Common myeloid progenitor, CD34-positive (primary cell): ENCODE measurements around the gene SLC1A2.

Experiments used
- CTCF ChIA-PET: fragments of 350-600 bp; sonication (Branson Sonifier 250); formaldehyde crosslinking; loops from one replicate; lab custom pipeline; 2021; ENCODE audit warnings: antibody characterized with exemption; lab: Charles Lee
- POLR2A ChIA-PET: fragments of 350-600 bp; sonication (Branson Sonifier 250); formaldehyde crosslinking; loops from one replicate; lab custom pipeline; 2021; ENCODE audit warnings: antibody characterized with exemption; lab: Charles Lee
- DNase-seq, 3 donors: peaks; one replicate each; pipeline versions ENCODE4 v3.0.0 to v3.0.0-alpha.2; 2013
- H3K27ac ChIP-seq, 2 experiments: 1 replicate in 1 of 2; 2 replicates in 1 of 2; pipeline ENCODE4 v1.7.0; 2013; ENCODE audit warnings: inconsistent platforms in 2 of 2, low read length in 2 of 2, mild to moderate bottlenecking in 2 of 2, low read depth in 1 of 2, moderate library complexity in 1 of 2; ENCODE audit not compliant: severe bottlenecking in 2 of 2, insufficient read depth in 1 of 2, poor library complexity in 1 of 2
- H3K27me3 ChIP-seq, 5 experiments: replicated peaks in 2 of 5; 1 replicate in 3 of 5; 2 replicates in 2 of 5; pipeline versions ENCODE4 v1.6.1 to v1.7.0; 2013; ENCODE audit warnings: low read length in 4 of 5, mild to moderate bottlenecking in 2 of 5, moderate library complexity in 2 of 5, inconsistent platforms in 1 of 5; ENCODE audit not compliant: insufficient read depth in 5 of 5, control insufficient read depth in 4 of 5
- H3K36me3 ChIP-seq, 4 experiments: 1 replicate in 2 of 4; 2 replicates in 2 of 4; pipeline versions ENCODE4 v1.6.1 to v1.7.0; 2013; ENCODE audit warnings: low read length in 3 of 4, control low read depth in 1 of 4, mild to moderate bottlenecking in 1 of 4; ENCODE audit not compliant: control insufficient read depth in 4 of 4, insufficient read depth in 4 of 4
- H3K4me1 ChIP-seq, 4 experiments: 1 replicate in 3 of 4; 2 replicates in 1 of 4; pipeline versions ENCODE4 v1.6.1 to v1.7.1; 2013; ENCODE audit warnings: low read length in 3 of 4, mild to moderate bottlenecking in 3 of 4, control low read depth in 1 of 4, inconsistent platforms in 1 of 4, moderate library complexity in 1 of 4; ENCODE audit not compliant: control insufficient read depth in 4 of 4, insufficient read depth in 4 of 4; ENCODE audit errors: control extremely low read depth in 1 of 4
- H3K4me3 ChIP-seq, 7 experiments: 1 replicate in 4 of 7; 2 replicates in 3 of 7; pipeline versions ENCODE4 v1.5.1 to v1.7.0; 2013; ENCODE audit warnings: mild to moderate bottlenecking in 7 of 7, low read length in 6 of 7, moderate library complexity in 6 of 7, inconsistent platforms in 2 of 7, low read depth in 2 of 7, control low read depth in 1 of 7; ENCODE audit not compliant: insufficient read depth in 4 of 7, control insufficient read depth in 1 of 7; ENCODE audit errors: extremely low read depth in 1 of 7
- H3K9me3 ChIP-seq, 5 experiments: 1 replicate in 4 of 5; 2 replicates in 1 of 5; pipeline versions ENCODE4 v1.6.1 to v1.7.1; 2013; ENCODE audit warnings: low read length in 4 of 5, mild to moderate bottlenecking in 2 of 5, inconsistent platforms in 1 of 5, low read depth in 1 of 5, moderate library complexity in 1 of 5; ENCODE audit not compliant: control insufficient read depth in 4 of 5, insufficient read depth in 2 of 5; ENCODE audit errors: control extremely low read depth in 1 of 5
- WGBS: methylation state at CpG from one replicate; pipeline ENCODE4 v1.1.5; 2013; ENCODE audit not compliant: insufficient coverage; 5-methylcytosine and 5-hydroxymethylcytosine counted together

Gene SLC1A2

GRCh38 chr11:35372565-35373283 lies 46.6 kb downstream of the SLC1A2 start:
- no peaks in the 10 kb centered on the region for H3K36me3 ChIP-seq
- no peaks in the 10 kb centered on the region for H3K9me3 ChIP-seq
- ChIA-PET CTCF (interaction anchor here (1.6 kb wide), 1 partner anchor 448 kb away, joined by 4 read pairs; no protein-coding TSS in a partner anchor), POLR2A (no interaction called here)
- no peak for DNase-seq
- no peak overlapping the region for H3K27ac ChIP-seq
- no peaks in the 10 kb centered on the region for H3K4me1 ChIP-seq
- no peak overlapping the region for H3K4me3 ChIP-seq
- 97% methylated on average over 3 of the region's 3 CpGs for WGBS
- H3K27me3 ChIP-seq = no peaks in the 10 kb centered on the region

GRCh38 chr11:35367491-35367890 lies 51.9 kb downstream of the SLC1A2 start:
- H3K4me1 ChIP-seq = no peaks in the 10 kb centered on the region
- no peaks in the 10 kb centered on the region for H3K27me3 ChIP-seq
- 100% methylated on average over 1 of the region's 4 CpGs for WGBS
- no peak overlapping the region for H3K27ac ChIP-seq
- ChIA-PET CTCF (interaction anchor here (1.4 to 1.9 kb wide), 2 partner anchors 12 to 15 kb away, joined by 3 to 8 read pairs; no protein-coding TSS in a partner anchor), POLR2A (no interaction called here)
- H3K36me3 ChIP-seq = no peaks in the 10 kb centered on the region
- H3K4me3 ChIP-seq = no peak overlapping the region
- H3K9me3 ChIP-seq = no peaks in the 10 kb centered on the region
- no peak for DNase-seq

GRCh38 chr11:35366798-35367197 lies 52.6 kb downstream of the SLC1A2 start:
- H3K27ac ChIP-seq = no peak overlapping the region
- H3K27me3 ChIP-seq = no peaks in the 10 kb centered on the region
- no peaks in the 10 kb centered on the region for H3K36me3 ChIP-seq
- WGBS = 100% methylated on average over 1 of the region's 1 CpG
- no peaks in the 10 kb centered on the region for H3K4me1 ChIP-seq
- ChIA-PET CTCF (interaction anchor here (1.4 kb wide), 1 partner anchor 11 kb away, joined by 3 read pairs; no protein-coding TSS in a partner anchor), POLR2A (no interaction called here)
- no peaks in the 10 kb centered on the region for H3K9me3 ChIP-seq
- no peak overlapping the region for H3K4me3 ChIP-seq
- DNase-seq = no peak

- WGBS = 95% methylated on average over 3 of the region's 4 CpGs
These were observed 53.4 kb downstream of the SLC1A2 start for GRCh38 chr11:35365961-35366360.

DNA sequence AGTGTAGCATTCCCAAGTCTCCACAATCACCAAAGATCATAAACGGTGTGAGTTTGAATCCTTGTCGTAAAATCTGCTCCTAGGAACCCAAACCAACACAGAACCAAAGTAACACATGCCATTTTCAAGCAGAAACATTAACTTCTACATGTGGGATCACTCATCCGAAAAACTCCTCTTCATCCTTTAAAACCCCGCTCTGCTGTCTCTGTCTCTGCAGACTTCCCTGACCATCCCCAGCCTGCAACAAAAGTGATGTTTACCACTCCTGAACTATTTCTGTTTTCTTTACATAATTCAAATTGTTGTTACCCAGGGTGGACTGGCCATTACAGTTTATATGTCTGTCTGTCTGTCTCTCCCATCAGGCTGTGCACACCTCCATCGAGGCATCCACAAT lies 54.0 kb downstream of the SLC1A2 start:
- Histone ChIP-seq H3K9me3 (no peaks in the 10 kb centered on the region), H3K27me3 (no peaks in the 10 kb centered on the region), H3K4me1 (no peaks in the 10 kb centered on the region), H3K4me3 (no peak overlapping the region), H3K36me3 (no peaks in the 10 kb centered on the region), H3K27ac (no peak overlapping the region)
- POLR2A ChIA-PET = no interaction called here
- CTCF ChIA-PET = no interaction called here
- DNase-seq = no peak
- WGBS = 92% methylated on average over 4 of the region's 5 CpGs

More at GRCh38 chr11:35365961-35366360, 53.4 kb downstream of the SLC1A2 start:
- Histone ChIP-seq H3K9me3 (no peaks in the 10 kb centered on the region), H3K4me3 (no peak overlapping the region), H3K4me1 (no peaks in the 10 kb centered on the region), H3K27me3 (no peaks in the 10 kb centered on the region), H3K36me3 (no peaks in the 10 kb centered on the region), H3K27ac (no peak overlapping the region)
- DNase-seq = no peak
- CTCF ChIA-PET = interaction anchor here (1.4 kb wide), 1 partner anchor 10 kb away, joined by 3 read pairs; no protein-coding TSS in a partner anchor
- POLR2A ChIA-PET = no interaction called here

- ChIA-PET CTCF (interaction anchor here (1.0 to 2.6 kb wide), 8 partner anchors 15 to 442 kb away, joined by 3 to 7 read pairs (median 4); no protein-coding TSS in a partner anchor), POLR2A (no interaction called here)
- no peak for DNase-seq
- H3K9me3 ChIP-seq = no peaks in the 10 kb centered on the region
- no peaks in the 10 kb centered on the region for H3K4me1 ChIP-seq
- no peak overlapping the region for H3K4me3 ChIP-seq
- H3K36me3 ChIP-seq = no peaks in the 10 kb centered on the region
- no peaks in the 10 kb centered on the region for H3K27me3 ChIP-seq
- no peak overlapping the region for H3K27ac ChIP-seq
- WGBS = 100% methylated on average over 2 of the region's 2 CpGs
These were observed 55.2 kb downstream of the SLC1A2 start for GRCh38 chr11:35363854-35364780.
